Fibroblast of skin of back (primary cell): ENCODE results near the gene USP47. TPM values are rescaled to one million over a fixed set of nuclear protein-coding genes. Genes with fewer than 3 reads are reported as not detected.

ENCODE experiments used
- DNase-seq: peaks from one replicate; pipeline ENCODE4 v3.0.0-alpha.2; 2013
- polyA plus RNA-seq, 2 experiments: library from polyadenylated mRNA; unstranded; fragments of 120-200 nt; gene quantifications; one replicate each; pipeline ENCODE4 v1.2.1, GENCODE V29; 2013; ENCODE audit not compliant: insufficient read length in 2 of 2

USP47 gene
- polyA plus RNA-seq (2013, experiment 1 of 2; ENCODE audit: insufficient read length): 46.2 TPM
- polyA plus RNA-seq (2013, experiment 2 of 2; ENCODE audit: insufficient read length): 46.3 TPM

DNA sequence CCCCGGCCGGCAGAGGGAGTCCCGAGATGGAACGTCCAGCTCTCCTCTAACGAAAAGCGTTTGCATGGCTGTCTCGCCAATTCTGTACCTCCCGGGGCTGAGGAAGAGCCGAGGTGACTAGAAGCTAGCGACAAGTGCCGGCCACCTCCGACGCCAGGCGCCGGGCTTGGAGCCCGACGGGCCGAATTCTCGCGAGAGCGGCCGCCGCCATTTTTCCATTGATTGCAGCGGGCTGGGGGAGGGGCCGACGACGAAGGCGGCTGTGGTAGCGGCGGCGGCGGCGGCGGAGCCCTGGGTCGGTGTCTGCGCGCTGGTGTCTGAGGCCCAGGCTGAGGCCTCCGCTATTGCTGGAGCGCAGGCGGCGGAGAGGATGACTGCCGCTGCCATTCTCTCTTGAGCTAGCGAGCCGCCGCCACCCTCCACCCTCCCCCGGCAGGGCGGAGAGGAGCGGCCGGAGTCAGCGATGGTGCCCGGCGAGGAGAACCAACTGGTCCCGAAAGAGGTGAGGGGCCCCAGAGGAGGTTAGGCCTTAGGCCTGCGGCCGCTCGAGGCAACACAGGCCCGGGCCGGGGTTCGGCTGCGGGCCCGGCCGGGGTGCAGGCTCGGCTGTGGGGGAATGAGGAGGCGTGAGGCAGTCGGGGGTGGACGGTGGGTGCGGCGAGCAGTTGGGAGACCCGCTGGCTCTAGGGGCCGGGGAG is at the start of gene USP47:
USP47 (plus strand) TSS at position 250 of the 698 bp plus-strand sequence; CDS start at position 464, 214 bp downstream.
- peak; percentile 86 for DNase-seq

DNA sequence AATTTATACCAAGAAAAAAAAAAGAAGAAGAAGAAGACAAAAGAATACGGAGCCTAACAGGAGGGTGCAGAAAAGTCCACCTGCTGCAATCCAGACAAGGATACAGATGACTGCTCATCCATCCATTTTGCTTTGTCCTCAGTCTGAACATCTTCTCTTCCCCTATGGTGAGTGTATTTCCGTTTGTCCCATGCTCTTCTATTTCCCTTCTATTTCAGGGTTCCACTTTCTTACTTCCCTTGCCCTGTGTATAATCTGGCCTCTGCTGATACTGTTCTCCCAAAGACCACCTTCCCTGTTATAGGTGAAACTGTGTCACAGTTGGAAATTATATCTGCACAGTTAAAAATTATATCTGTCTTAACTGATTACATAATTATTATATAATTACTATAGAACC is 48.7 kb upstream of the USP47 start:
- DNase-seq: no peak

DNA sequence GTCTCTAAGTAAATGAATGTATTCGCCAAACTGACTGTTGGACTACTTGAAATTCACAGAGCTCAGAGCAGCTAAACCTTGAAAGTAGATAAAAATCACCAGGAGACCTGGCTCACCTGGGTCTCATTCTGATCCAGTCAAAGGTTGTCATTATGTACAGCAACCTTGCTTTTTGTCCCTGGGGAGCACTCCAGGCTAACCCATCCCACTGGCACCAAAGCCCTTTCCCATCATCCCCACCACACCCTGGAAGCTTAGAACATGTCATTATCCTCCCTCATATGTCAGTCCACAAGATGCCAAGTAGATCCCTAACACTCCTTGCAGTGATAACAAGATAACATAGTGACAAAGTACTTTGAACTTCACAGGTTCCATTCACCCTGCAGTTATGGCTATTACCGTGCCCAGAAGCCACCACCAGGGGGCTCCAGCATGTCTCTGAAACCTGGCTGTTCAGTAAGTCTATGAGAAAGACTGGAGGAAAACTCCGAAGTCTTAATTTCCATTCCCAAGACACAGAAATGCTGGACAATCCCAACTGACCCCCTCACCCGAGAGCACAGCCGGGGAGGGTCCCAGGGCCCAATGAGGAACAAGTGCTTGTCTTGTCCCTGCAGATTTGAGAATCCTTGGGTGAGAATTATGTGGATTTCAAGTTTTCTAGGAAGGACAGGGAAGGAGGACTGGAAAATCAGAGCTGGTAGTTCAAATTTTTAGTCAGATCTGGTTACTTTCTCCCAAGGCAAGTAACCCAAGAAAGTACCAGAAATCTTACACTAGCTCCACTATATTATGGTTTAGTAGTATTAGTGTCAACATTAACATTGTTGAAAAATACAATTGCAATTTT is 43.0 kb upstream of the USP47 start:
- peak; percentile 73 for DNase-seq

GRCh38 chr11:11805228-11805627 is 36.5 kb upstream of the USP47 start:
- DNase-seq: no peak

DNA sequence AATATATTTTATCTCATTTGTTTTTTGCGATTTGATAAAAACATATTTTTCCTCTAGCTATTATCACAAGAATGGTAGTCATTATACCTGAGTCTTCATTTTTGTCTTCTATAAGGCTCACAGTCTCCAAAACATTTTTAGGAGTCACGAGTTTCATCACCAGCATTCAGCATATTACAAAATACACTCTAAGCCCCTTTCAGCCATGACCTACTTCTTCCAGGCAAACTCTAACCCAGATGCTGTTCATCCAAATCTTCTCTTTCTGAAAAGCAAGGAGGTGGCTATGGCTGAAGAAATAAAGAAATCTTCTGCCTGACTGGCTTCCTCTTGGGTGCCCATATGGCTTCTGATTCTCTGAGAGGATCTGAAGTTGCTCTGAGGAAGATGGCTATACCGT is 35.7 kb upstream of the USP47 start:
- DNase-seq: no peak

DNA sequence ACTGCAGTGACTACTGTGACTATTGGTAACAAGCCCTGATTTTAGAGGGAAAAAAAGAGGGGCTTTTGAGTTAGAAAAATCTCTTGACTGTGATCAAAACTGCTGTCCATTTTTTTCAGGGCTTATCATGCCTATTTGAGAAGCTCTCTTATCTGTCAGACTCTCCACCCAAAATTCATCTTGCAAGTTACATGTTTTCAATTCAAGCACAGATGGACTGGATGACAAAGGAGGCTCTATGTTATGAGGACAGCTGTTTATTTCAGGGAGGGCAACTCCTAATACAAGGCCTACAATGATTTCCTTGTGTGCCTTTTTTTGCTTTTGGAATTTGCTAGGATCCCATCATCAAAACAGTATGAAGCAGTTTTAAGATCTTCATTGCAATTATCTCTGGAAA is 35.2 kb upstream of the USP47 start:
- no peak for DNase-seq

GRCh38 chr11:11807811-11808782 is 33.7 kb upstream of the USP47 start:
- DNase-seq: peak; percentile 19

DNA sequence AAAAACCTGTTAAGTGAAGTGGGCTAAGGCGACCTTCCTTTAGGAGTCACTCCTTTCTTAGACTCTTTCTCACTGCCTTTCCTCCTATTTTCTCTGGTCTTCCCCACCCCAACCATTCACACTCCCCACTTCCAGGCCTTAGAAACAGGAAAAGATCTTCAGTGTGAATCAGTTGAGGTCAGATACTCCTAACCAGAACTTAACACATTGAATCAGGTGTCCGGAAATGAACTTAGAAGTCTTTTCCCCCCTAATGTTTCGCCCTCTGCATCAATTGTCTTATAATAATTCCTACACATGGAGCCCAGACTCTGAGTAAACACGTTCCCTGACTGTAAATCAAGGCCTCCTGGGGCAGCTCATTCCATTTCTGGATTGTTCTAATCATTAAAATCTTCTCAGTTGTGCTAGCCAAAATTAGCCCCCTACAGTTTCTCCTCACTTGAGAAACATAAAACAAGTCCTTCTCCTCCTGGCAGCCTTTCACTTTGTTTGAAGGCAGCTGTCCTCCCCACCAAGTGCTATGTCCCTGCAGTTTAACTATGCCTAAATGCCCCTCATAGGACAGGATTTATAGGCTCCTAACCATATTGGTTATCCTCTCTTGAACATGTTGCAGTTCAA is 32.7 kb upstream of the USP47 start:
- peak; percentile 14 for DNase-seq

DNA sequence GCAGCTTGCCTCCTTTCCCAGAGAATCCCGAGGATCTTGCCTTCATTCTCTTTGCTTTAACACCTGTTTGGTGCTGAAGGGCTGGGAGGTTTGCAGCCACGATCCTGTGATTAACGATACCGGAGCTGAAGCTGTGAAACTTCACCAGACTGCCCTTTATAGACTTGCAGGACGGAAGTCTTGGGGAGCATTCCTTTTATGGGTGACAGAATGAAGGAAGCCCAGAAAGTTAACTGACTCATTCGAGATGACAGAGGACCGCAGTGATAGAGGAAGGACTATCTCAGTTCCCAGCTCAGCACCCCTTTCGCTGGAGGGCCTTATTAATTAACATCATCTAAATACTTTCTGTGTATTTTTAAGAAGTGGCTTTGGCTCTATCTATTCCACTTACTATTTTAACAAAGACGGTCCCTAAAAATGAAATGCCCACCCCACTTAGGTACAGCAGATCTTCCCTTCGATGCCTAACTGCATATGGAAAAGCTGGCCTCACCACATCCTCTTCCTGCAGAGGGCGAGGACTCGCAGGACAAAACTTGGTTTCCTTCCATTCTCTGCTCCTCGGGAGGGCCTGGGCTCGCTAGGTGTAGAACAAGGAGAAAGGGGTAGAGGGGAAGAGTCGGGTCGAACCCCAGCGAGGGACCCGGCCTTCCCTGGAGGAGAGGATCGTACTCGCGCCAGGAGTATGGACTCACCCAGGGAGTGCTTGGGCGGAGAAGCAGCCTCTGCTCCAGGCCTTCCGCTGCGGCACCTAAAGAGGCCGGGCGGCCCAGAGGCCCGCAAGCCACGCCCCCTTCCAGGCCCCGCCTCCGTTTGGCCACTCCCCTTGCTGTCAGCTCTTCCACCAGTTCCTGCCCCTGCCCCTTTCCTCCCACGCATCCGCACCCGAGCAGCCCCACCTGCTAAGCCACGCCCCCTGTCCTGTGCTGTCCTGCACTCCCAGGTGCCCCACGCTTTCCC is 30.7 kb upstream of the USP47 start:
- DNase-seq: no peak

DNA sequence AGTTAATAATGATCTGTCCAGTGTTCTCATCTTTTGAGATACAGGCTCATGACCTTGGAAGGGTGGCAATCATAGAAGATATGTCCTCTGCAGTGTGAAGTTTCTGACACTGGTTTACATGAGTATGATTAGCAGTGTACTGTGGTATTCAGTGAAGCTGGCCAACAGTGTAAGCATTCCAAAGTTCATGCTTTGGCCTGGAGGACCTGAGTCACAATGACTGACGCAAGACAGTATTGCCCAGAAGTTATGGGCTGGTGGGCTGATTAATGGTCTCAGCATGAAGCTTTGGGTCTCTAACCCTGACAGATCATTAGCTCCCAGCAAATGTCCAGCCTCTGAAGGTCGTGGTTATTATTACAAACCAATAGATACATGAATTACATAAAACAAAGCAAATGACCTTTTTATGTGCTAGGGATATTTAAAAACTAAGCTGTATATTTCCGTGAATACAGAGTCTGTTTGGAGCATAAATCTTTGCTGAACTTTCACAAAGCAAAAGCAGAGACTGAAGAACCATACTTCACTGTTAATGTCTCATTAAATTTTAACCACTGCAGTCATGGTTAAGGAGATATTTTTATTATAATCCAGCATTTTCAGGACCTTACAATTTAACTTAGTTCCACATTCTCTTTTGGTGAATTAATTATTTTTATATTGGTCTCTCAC is 28.3 kb upstream of the USP47 start:
- DNase-seq: peak; percentile 95

DNA sequence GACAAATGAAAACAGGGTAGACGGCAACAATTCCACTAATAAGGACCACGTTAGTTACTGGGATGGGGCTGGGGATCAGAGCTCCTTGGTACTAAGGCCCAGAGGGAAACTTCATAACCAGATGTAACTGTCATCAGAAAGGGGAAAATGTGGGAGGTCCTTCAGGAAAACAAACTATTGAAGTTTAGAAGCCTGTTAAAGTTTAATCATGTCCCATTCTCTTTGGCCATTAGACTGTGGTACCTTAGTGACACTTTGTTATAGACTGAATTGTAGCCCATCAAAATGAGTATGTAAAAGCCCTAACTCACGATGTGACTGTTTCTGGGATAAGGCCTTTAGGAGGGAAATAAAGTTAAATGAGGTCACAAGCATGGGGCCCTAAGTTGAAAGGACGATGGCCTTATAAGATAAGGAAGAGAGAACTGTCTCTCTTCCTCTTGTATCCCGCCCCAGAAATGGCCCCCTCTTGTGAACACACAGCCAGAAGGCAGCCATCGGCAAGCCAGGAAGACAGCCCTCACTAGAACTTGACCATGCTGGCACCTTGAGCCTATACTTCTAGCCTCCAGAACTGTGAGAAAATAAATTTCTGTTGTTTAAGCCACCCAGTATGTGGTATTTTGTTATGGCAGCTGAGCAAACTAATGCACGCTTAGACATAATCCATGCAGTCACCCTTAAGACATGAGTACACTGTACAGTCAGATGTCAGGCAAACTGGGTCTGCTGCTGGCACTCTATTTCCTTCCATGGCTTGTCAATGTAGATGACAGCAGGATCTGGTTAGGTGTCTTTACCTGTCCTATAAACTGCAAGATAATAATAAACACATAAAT is 26.9 kb upstream of the USP47 start:
- DNase-seq: no peak

- DNase-seq: no peak
Observed at GRCh38 chr11:11816511-11817314, 25.1 kb upstream of the USP47 start.

DNA sequence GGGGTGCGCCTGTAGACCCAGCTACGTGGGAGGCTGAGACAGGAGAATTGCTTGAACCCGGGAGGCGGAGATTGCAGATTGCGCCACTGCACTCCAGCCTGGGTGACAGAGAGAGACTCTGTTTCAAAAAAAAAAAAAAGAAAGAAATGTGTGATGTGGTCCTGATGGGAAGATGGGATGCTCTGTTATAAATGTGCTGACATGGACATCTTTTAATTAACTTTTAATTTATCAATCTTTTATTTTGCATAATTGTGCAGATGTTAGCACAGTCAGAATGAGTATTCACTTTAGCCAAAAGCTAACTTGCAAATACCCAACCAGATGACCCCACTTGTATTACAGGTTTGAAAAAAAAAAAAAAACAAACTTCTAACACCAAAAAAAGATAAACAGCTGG is 23.8 kb upstream of the USP47 start:
- no peak for DNase-seq

DNA sequence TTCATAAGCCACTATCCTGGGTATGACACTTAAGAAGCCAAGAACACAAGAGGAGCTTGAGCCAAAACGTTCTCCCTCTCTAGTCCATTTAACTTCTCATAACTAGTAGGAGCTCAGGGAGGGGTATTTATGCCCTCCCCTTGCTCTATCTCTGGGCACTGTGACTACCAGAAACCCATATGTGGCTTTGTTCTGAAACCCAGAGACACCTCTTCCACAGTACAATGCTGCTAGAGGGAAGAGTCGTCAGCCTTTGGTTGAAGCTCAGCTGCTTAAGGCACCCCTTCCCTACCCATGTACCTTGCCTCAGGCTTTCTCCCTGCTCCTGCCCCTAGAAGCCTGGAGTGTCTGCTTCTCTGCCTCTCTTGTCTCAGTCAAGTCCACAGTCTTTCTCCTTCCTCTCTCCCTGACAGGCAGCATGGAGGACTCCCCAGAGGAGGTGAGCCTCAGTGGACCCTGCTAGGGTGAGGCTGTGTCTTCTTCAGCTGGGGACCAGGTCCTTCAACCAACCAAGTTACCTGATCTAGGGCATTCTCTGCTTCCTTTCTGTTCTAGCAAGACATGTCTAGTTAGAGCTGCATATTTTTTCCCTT is 23.1 kb upstream of the USP47 start:
- DNase-seq: no peak

DNA sequence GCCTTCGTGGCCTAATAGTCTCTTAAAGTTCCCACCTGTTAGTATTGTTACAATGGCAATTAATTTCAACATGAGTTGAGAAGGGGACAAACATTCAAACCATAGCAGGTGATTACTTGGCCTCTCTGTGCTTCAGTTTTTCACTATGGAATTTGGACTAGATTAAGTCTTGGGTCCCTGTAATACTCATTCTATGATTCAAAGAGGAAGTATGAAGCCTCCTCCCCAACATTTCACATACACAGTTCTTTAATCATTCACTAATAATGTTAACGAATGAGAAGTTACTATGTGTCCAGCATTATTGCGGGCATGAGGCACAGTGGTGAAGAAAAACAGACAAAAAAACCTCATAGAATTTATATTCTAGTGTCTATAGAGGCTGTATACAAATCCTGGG is 19.9 kb upstream of the USP47 start:
- no peak for DNase-seq

GRCh38 chr11:11822946-11823345 is 18.8 kb upstream of the USP47 start:
- no peak for DNase-seq

DNA sequence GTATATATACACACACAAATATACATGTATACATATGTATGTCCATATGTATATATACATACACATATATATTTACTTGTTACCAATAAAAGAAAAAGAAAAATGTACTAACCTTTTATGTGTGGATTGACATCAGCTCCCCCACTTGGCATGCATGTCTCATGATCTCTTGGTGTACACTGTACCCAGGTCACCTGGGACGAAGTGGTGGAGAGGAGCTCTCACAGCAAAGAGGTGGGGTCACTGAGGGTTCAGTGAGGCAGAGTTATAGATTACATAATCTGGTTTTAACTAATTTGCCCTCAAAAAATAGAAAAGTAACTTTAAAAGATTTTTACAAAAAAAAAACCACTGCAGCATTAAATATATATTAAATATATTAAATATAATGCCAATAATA is 15.5 kb upstream of the USP47 start:
- DNase-seq: no peak

DNA sequence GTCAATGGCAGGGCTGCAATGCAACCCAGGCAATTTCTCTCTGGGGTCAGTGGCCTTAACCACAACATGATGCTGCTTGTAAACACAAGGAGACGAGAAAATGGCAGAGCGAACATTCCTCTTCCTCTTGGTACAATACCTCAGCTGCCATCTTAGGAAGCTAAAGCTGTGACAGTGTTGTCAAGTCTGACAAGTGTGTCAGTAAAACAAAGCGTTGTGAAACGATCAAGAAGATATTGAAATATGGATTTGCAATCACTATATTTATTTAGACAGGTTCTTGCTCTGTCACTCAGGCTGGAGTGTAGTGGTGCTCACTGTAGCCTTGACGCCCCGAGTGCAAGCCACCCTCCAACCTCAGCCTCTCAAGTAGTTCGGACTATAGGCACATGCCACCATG is 14.5 kb upstream of the USP47 start:
- no peak for DNase-seq
